Upper lobe of right lung (tissue), 1 donor: ENCODE measurements around the gene CLEC17A. TPM values are rescaled to one million over a fixed set of nuclear protein-coding genes. Genes with fewer than 3 reads are reported as not detected.

Experiments
- ATAC-seq: fragments of 200-7000 bp; cut with Tn5 transposase; one replicate; pipeline ENCODE4 v1.9.1; 2020; ENCODE audit warnings: mild to moderate bottlenecking, moderate library complexity
- DNase-seq: peaks from one replicate; pipeline ENCODE4 v3.0.0-alpha.2; 2020
- H3K27ac ChIP-seq: fragments of 200-600 bp; one replicate; pipeline ENCODE4 v1.8.0; 2022
- H3K27me3 ChIP-seq: fragments of 200-600 bp; one replicate; pipeline ENCODE4 v1.8.0; 2022; ENCODE audit warnings: mild to moderate bottlenecking
- H3K36me3 ChIP-seq: fragments of 200-600 bp; one replicate; pipeline ENCODE4 v1.8.0; 2022
- H3K4me1 ChIP-seq: fragments of 200-600 bp; one replicate; pipeline ENCODE4 v1.8.0; 2022
- H3K4me3 ChIP-seq: fragments of 200-600 bp; one replicate; pipeline ENCODE4 v1.8.0; 2022; ENCODE audit warnings: mild to moderate bottlenecking
- H3K9me3 ChIP-seq: fragments of 200-600 bp; one replicate; pipeline ENCODE4 v1.8.0; 2022
- CTCF ChIP-seq: fragments of 200-600 bp; IDR thresholded peaks from one replicate; pipeline ENCODE4 v1.8.0; 2022; ENCODE audit warnings: antibody characterized with exemption
- intact Hi-C: fragments of 100-400 bp; cut with DNase I; formaldehyde crosslinking; loops from one replicate; pipeline ENCODE4 v1.11.0; 2022
- total RNA-seq: library from RNA; stranded (reverse); fragmentation: NEBNext Ultra II Directional; extraction: Animal tissue kit (Norgen Biotek cat#: 25700); gene quantifications from one replicate; pipeline ENCODE4 v1.2.1, GENCODE V29; 2021
- donor health status: DM: no; HTN: yes; CAD: no; lungs with severe emphysema.

CLEC17A gene
- total RNA-seq, 1 donor from 2014 or later = not detected

GRCh38 chr19:14542711-14543328 is 40.1 kb upstream of the CLEC17A start:
- Histone ChIP-seq H3K4me3 (no peak overlapping the region), H3K36me3 (no peaks in the 10 kb centered on the region), H3K9me3 (no peaks in the 10 kb centered on the region), H3K27ac (no peak overlapping the region), H3K4me1 (no peaks in the 10 kb centered on the region), H3K27me3 (no peaks in the 10 kb centered on the region)
- intact Hi-C loops = no loop called here
- ATAC-seq (peak; percentile 59), DNase-seq (no peak)
- TF ChIP-seq CTCF = no peak

- H3K9me3 ChIP-seq = no peaks in the 10 kb centered on the region
- H3K36me3 ChIP-seq = no peaks in the 10 kb centered on the region
- DNase-seq (no peak), ATAC-seq (no peak)
- TF ChIP-seq CTCF = no peak
- H3K27me3 ChIP-seq = no peaks in the 10 kb centered on the region
- no peaks in the 10 kb centered on the region for H3K4me1 ChIP-seq
- no peak overlapping the region for H3K4me3 ChIP-seq
- H3K27ac ChIP-seq = no peak overlapping the region
- intact Hi-C loops = no loop called here
These were observed 38.8 kb upstream of the CLEC17A start for GRCh38 chr19:14544047-14544446.

- Histone ChIP-seq H3K4me1 (no peaks in the 10 kb centered on the region), H3K9me3 (no peaks in the 10 kb centered on the region), H3K36me3 (no peaks in the 10 kb centered on the region), H3K27me3 (no peaks in the 10 kb centered on the region), H3K4me3 (no peak overlapping the region), H3K27ac (no peak overlapping the region)
- peak; percentile 65 for ATAC-seq
- peak; percentile 74 for DNase-seq
- no peak for TF ChIP-seq CTCF
- intact Hi-C loops = no loop called here
These were observed 37.7 kb upstream of the CLEC17A start for GRCh38 chr19:14544977-14545715.

- no peak overlapping the region for H3K27ac ChIP-seq
- no peaks in the 10 kb centered on the region for H3K36me3 ChIP-seq
- H3K27me3 ChIP-seq = no peaks in the 10 kb centered on the region
- no peaks in the 10 kb centered on the region for H3K9me3 ChIP-seq
- intact Hi-C loops = no loop called here
- DNase-seq = no peak
- no peak for ATAC-seq
- H3K4me3 ChIP-seq = no peak overlapping the region
- TF ChIP-seq CTCF = no peak
- no peaks in the 10 kb centered on the region for H3K4me1 ChIP-seq
These were observed 37.2 kb upstream of the CLEC17A start for GRCh38 chr19:14545716-14546082.

- H3K4me3 ChIP-seq = no peak overlapping the region
- intact Hi-C loops = no loop called here
- H3K9me3 ChIP-seq = no peaks in the 10 kb centered on the region
- ATAC-seq (no peak), DNase-seq (no peak)
- no peak for TF ChIP-seq CTCF
- no peaks in the 10 kb centered on the region for H3K36me3 ChIP-seq
- peaks cover 4% of the 10 kb centered on the region for H3K4me1 ChIP-seq
- no peaks in the 10 kb centered on the region for H3K27me3 ChIP-seq
- H3K27ac ChIP-seq = no peak overlapping the region
These were observed 32.6 kb upstream of the CLEC17A start for GRCh38 chr19:14550201-14550754.
